Gastroesophageal sphincter (tissue), 4 donors: ENCODE measurements around the gene HCAR2. TPM values are rescaled to one million over a fixed set of nuclear protein-coding genes. Genes with fewer than 3 reads are reported as not detected.
"Not testable (repeated sequence)": the region's sequence is repeated elsewhere in the genome, so short reads cannot be mapped to it uniquely, and the experiment has no call there.

ENCODE experiments used
- ATAC-seq: fragments of 150-250 bp; one replicate; pipeline ENCODE4 v1.9.1; 2016; ENCODE audit warnings: mild to moderate bottlenecking, moderate library complexity
- H3K27ac ChIP-seq, 4 donors: fragments of 200-600 bp; sonication (generic) in 3 of 4; 1 replicate in 3 of 4; 2 replicates in 1 of 4; pipeline ENCODE4 v1.5.1; 2016 to 2019
- H3K27me3 ChIP-seq: fragments of 200-600 bp; sonication (generic); one replicate; pipeline ENCODE4 v1.5.1; 2019
- H3K36me3 ChIP-seq, 2 donors: fragments of 200-600 bp; sonication (generic); one replicate each; pipeline ENCODE4 v1.5.1; 2019; ENCODE audit warnings: control low read depth in 1 of 2
- H3K4me1 ChIP-seq, 3 donors: fragments of 200-600 bp; sonication (generic); 1 replicate in 2 of 3; 2 replicates in 1 of 3; pipeline ENCODE4 v1.5.1; 2016 to 2019; ENCODE audit warnings: control low read depth in 2 of 3
- H3K4me3 ChIP-seq, 2 donors: fragments of 200-600 bp; sonication (generic); one replicate each; pipeline ENCODE4 v1.5.1; 2019; ENCODE audit warnings: mild to moderate bottlenecking in 1 of 2, moderate library complexity in 1 of 2
- H3K9me3 ChIP-seq, 3 donors: fragments of 200-600 bp; sonication (generic); one replicate each; pipeline ENCODE4 v1.5.1; 2017 to 2019; ENCODE audit warnings: control low read depth in 2 of 3
- CTCF ChIP-seq, 4 experiments: fragments of 200-600 bp in 2 of 4; fragments of 450-650 bp in 2 of 4; sonication (generic) in 1 of 4; IDR thresholded peaks; one replicate each; pipeline ENCODE4 v1.5.1; 2017 to 2019; ENCODE audit warnings: antibody characterized with exemption in 4 of 4, mild to moderate bottlenecking in 2 of 4, moderate library complexity in 2 of 4
- EP300 ChIP-seq: sonication (generic); formaldehyde crosslinking; IDR thresholded peaks from one replicate; pipeline ENCODE4 v1.6.1; 2017; ENCODE audit warnings: antibody characterized with exemption, mild to moderate bottlenecking
- POLR2A ChIP-seq, 2 donors: fragments of 450-650 bp; IDR thresholded peaks; one replicate each; pipeline ENCODE4 v1.6.1; 2017; ENCODE audit warnings: antibody characterized with exemption in 2 of 2, mild to moderate bottlenecking in 2 of 2, moderate library complexity in 1 of 2
- POLR2AphosphoS5 ChIP-seq: sonication (generic); formaldehyde crosslinking; IDR thresholded peaks from one replicate; pipeline ENCODE4 v1.6.1; 2017; ENCODE audit warnings: antibody characterized with exemption
- WGBS, 2 donors: methylation state at CpG; one replicate each; pipeline ENCODE4 v1.1.5; 2018; ENCODE audit warnings: low coverage in 1 of 2; 5-methylcytosine and 5-hydroxymethylcytosine counted together
- total RNA-seq, 4 donors: library from RNA; depleted of rRNA; stranded (reverse); fragments of >200 nt; gene quantifications; one replicate each; pipeline ENCODE4 v1.1.0, GENCODE V29; 2016

Gene HCAR2
- total RNA-seq: 1 to 10 TPM in 1 of 4 donors, under 1 TPM in 1, not detected in 2; 0.54 to 3.4 TPM

- 82 to 84% methylated on average over 3 to 14 of the region's 22 CpGs for WGBS, 2 donors
- not testable (repeated sequence) for H3K27ac ChIP-seq, H3K4me3 ChIP-seq, H3K36me3 ChIP-seq, H3K9me3 ChIP-seq, H3K4me1 ChIP-seq, ATAC-seq, H3K27me3 ChIP-seq
Observed at GRCh38 chr12:122702890-122703611, at the start of gene HCAR2. Gene HCAR2, minus strand, starts transcription at chr12:122703357. Its CDS starts 74 bp downstream, at chr12:122703283.

GRCh38 chr12:122752464-122753318, 49.5 kb upstream of the HCAR2 start, which contains the start of gene DENR:
Gene DENR, plus strand, starts transcription at chr12:122752824. Its CDS starts 878 bp downstream, at chr12:122753702.
- Histone ChIP-seq H3K4me1 (peaks cover 5 to 42% (median 7%) of the 10 kb centered on the region in 3 donors), H3K9me3 (no peaks in the 10 kb centered on the region), H3K27ac (peak within 1 kb of the TSS in 3 of 4 donors; percentile 83 to 86 (median 86)), H3K4me3 (peak within 1 kb of the TSS; percentile 53 to 93), H3K36me3 (peaks cover 0 to 39% of the 10 kb centered on the region in 2 donors), H3K27me3 (no peaks in the 10 kb centered on the region)
- TF ChIP-seq CTCF (IDR thresholded peaks at IDR 0.05): peak; percentile 11 to 89 (median 76)
- peak; percentile 81 for TF ChIP-seq POLR2AphosphoS5
- TF ChIP-seq EP300: no peak
- peak; percentile 67 to 83 for TF ChIP-seq POLR2A (IDR thresholded peaks at IDR 0.05)
- 0 to 1% methylated on average over 14 to 20 of the region's 73 CpGs for WGBS, 2 donors
- peak; percentile 98 for ATAC-seq

- Histone ChIP-seq H3K36me3 (peaks cover 0 to 21% of the 10 kb centered on the region in 2 donors), H3K4me1 (peaks cover 5 to 31% (median 7%) of the 10 kb centered on the region in 3 donors)
- not testable (repeated sequence) for H3K4me3 ChIP-seq, H3K9me3 ChIP-seq, H3K27ac ChIP-seq, ATAC-seq, H3K27me3 ChIP-seq
- 71 to 73% methylated on average over 10 to 15 of the region's 17 CpGs for WGBS, 2 donors
Observed at GRCh38 chr12:122750781-122751515, 47.8 kb upstream of the HCAR2 start.

- ATAC-seq: no peak
- H3K36me3 ChIP-seq: peaks cover 0 to 9% of the 10 kb centered on the region in 2 donors
- peaks cover 5 to 24% (median 7%) of the 10 kb centered on the region in 3 donors for H3K4me1 ChIP-seq
- H3K4me3 ChIP-seq: no peak overlapping the region
- no peaks in the 10 kb centered on the region for H3K27me3 ChIP-seq
- no peak for TF ChIP-seq EP300
- no peak for TF ChIP-seq CTCF (IDR thresholded peaks at IDR 0.05)
- no peak for TF ChIP-seq POLR2AphosphoS5
- no peak for TF ChIP-seq POLR2A (IDR thresholded peaks at IDR 0.05)
- H3K27ac ChIP-seq: no peak overlapping the region
- 70 to 75% methylated on average over 4 to 6 of the region's 6 CpGs for WGBS, 2 donors
- H3K9me3 ChIP-seq: no peaks in the 10 kb centered on the region
Observed at GRCh38 chr12:122749569-122750332, 46.6 kb upstream of the HCAR2 start.

- Histone ChIP-seq H3K4me3 (no peak overlapping the region), H3K4me1 (peaks cover 0 to 7% (median 0%) of the 10 kb centered on the region in 3 donors), H3K9me3 (no peaks in the 10 kb centered on the region), H3K27me3 (no peaks in the 10 kb centered on the region), H3K27ac (no peak overlapping the region), H3K36me3 (no peaks in the 10 kb centered on the region)
- WGBS, 2 donors: 80 to 82% methylated on average over 9 of the region's 9 CpGs
- ATAC-seq: no peak
- TF ChIP-seq POLR2AphosphoS5: no peak
- no peak for TF ChIP-seq POLR2A (IDR thresholded peaks at IDR 0.05)
- TF ChIP-seq CTCF (IDR thresholded peaks at IDR 0.05): no peak
Observed at GRCh38 chr12:122747224-122748135, 44.3 kb upstream of the HCAR2 start.
